IPS-15b (cell line): Measurements from ENCODE around the gene DENND1A.

ENCODE experiments used
- H3K27me3 ChIP-seq: one replicate; pipeline ENCODE4 v1.6.1; 2013; ENCODE audit warnings: low read length; ENCODE audit not compliant: control insufficient read depth, insufficient read depth
- H3K36me3 ChIP-seq: one replicate; pipeline ENCODE4 v1.6.1; 2013; ENCODE audit warnings: low read length; ENCODE audit not compliant: control insufficient read depth, insufficient read depth
- H3K4me1 ChIP-seq: one replicate; pipeline ENCODE4 v1.6.1; 2013; ENCODE audit warnings: mild to moderate bottlenecking, low read length; ENCODE audit not compliant: control insufficient read depth, insufficient read depth
- H3K4me3 ChIP-seq: one replicate; pipeline ENCODE4 v1.5.1; 2013; ENCODE audit warnings: low read depth, low read length
- H3K9ac ChIP-seq: one replicate; pipeline ENCODE4 v1.6.1; 2013; ENCODE audit warnings: low read depth, mild to moderate bottlenecking, low read length
- H3K9me3 ChIP-seq: one replicate; pipeline ENCODE4 v1.6.1; 2013; ENCODE audit warnings: mild to moderate bottlenecking, low read length; ENCODE audit not compliant: control insufficient read depth, insufficient read depth

DENND1A gene

GRCh38 chr9:123424552-123425225 is 505.2 kb downstream of the DENND1A start:
- Histone ChIP-seq H3K9ac (no peak overlapping the region), H3K9me3 (no peaks in the 10 kb centered on the region), H3K27me3 (no peaks in the 10 kb centered on the region), H3K4me3 (no peak overlapping the region), H3K4me1 (peaks cover 13% of the 10 kb centered on the region), H3K36me3 (no peaks in the 10 kb centered on the region)

DNA sequence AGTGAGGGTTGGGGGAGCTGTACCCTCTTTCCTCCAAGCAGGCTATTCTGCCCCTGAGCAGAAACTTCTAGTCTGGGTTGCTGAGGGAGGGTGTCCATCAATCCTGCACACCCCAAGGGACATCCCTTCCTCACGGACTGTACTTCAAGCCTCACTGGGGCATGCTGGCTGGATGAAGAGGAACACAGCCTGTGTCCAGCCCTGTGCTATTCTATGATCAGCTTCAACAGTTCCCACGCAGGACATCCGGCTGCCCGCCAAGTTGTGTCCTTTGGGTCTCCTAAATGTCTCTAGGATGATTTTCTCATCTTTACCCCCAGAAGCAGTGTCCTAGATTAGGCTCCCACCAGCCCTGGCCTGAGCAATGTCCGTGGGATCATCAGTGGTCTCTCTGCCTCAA is 505.8 kb downstream of the DENND1A start:
- H3K27me3 ChIP-seq, result no peaks in the 10 kb centered on the region
- H3K36me3 ChIP-seq, result no peaks in the 10 kb centered on the region
- H3K9me3 ChIP-seq, result no peaks in the 10 kb centered on the region
- H3K4me3 ChIP-seq, result no peak overlapping the region
- H3K9ac ChIP-seq, result no peak overlapping the region
- peaks cover 13% of the 10 kb centered on the region for H3K4me1 ChIP-seq

DNA sequence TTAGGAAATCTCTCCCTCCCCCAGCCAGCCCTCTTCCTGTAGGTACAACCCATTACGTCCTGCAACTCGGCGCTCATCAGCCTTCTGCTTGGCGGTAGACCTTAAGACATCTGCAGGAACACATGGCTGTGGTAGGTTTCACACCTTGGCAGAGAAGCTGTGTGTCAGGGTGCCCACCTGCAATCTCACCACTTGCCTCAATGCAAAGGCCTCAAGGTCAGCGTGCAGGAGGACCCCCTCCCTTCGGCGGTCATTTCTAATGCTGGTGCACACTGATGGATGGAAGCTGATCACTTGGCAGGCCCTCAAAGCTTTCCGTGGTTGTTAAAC is 506.6 kb downstream of the DENND1A start:
- H3K9ac ChIP-seq, result no peak overlapping the region
- no peaks in the 10 kb centered on the region for H3K27me3 ChIP-seq
- no peaks in the 10 kb centered on the region for H3K9me3 ChIP-seq
- H3K36me3 ChIP-seq, result no peaks in the 10 kb centered on the region
- H3K4me1 ChIP-seq, result peaks cover 13% of the 10 kb centered on the region
- no peak overlapping the region for H3K4me3 ChIP-seq

DNA sequence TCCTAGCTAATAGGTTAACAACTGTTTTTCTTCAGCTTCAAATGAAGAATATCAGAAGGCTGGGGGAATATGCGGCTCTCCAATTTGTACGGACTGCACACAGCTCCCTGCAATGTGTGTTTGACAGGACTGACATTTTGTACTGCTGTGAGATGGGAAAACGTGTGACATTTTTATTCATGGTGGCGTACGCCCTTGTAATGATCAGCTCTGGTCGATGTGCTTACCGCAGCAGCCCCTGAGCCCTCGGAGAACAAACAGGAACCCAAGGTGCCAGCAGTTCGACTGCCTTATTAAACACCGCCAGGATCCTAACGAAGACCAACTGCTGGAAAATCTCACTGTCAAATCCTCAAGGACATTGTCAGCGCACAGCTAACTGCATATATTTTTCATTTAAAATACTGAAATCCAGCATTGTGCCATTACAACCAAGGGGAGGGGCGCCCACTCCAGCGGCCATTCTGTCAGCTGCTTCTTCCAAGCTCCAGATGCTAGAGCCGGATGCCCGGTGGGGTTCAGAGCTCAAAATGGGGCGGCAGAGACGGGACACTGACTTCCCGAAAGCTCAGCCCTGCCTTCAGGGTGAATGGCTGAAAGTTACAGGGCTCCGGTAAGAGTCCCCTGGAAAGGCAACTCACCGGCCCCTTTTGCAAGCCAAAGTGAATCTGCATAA is 507.2 kb downstream of the DENND1A start:
- no peak overlapping the region for H3K9ac ChIP-seq
- H3K36me3 ChIP-seq, result no peaks in the 10 kb centered on the region
- no peaks in the 10 kb centered on the region for H3K27me3 ChIP-seq
- peaks cover 13% of the 10 kb centered on the region for H3K4me1 ChIP-seq
- no peak overlapping the region for H3K4me3 ChIP-seq
- no peaks in the 10 kb centered on the region for H3K9me3 ChIP-seq

- H3K9ac ChIP-seq, result no peak overlapping the region
- H3K4me1 ChIP-seq, result peaks cover 13% of the 10 kb centered on the region
- no peaks in the 10 kb centered on the region for H3K9me3 ChIP-seq
- H3K4me3 ChIP-seq, result no peak overlapping the region
- no peaks in the 10 kb centered on the region for H3K27me3 ChIP-seq
- H3K36me3 ChIP-seq, result no peaks in the 10 kb centered on the region
Measured at GRCh38 chr9:123421801-123422455, 508.0 kb downstream of the DENND1A start.

GRCh38 chr9:123421186-123421585 is 508.7 kb downstream of the DENND1A start:
- Histone ChIP-seq H3K4me3 (no peak overlapping the region), H3K4me1 (peaks cover 13% of the 10 kb centered on the region)

DNA sequence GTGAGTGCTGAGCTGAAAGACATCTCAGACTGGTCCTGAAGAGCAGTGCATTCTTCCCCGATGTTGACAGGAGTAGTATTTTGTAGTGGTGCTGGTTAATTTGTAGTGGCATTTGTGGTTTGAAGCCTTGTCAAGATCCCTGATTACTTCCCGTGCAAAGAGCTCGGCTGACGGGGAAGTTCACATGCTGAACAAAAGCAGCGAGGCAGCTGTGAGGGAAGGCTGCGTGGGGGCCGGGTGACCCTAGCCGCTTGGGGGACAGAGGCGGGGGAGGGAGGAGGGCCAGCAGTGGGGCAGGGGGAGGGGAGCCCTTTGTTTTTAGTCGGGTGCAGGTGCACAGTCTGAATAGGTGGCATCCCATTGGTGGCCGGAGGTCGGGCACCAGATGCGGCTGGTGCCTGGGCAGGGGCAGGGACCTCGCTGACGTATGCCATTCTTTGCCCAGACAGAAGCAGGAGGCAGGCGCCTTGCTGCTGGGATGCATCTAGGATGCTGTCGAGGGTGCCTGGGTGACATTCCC is 509.3 kb downstream of the DENND1A start:
- H3K27me3 ChIP-seq, result no peaks in the 10 kb centered on the region
- no peaks in the 10 kb centered on the region for H3K36me3 ChIP-seq
- no peak overlapping the region for H3K9ac ChIP-seq
- H3K4me1 ChIP-seq, result peaks cover 13% of the 10 kb centered on the region
- no peaks in the 10 kb centered on the region for H3K9me3 ChIP-seq
- no peak overlapping the region for H3K4me3 ChIP-seq

More at GRCh38 chr9:123421186-123421585, 508.7 kb downstream of the DENND1A start:
- Histone ChIP-seq H3K9ac (no peak overlapping the region), H3K9me3 (no peaks in the 10 kb centered on the region), H3K27me3 (no peaks in the 10 kb centered on the region), H3K36me3 (no peaks in the 10 kb centered on the region)

- Histone ChIP-seq H3K4me1 (peaks cover 15% of the 10 kb centered on the region), H3K27me3 (no peaks in the 10 kb centered on the region), H3K4me3 (no peak overlapping the region)
Measured at GRCh38 chr9:123419721-123420591, 510.0 kb downstream of the DENND1A start.

DNA sequence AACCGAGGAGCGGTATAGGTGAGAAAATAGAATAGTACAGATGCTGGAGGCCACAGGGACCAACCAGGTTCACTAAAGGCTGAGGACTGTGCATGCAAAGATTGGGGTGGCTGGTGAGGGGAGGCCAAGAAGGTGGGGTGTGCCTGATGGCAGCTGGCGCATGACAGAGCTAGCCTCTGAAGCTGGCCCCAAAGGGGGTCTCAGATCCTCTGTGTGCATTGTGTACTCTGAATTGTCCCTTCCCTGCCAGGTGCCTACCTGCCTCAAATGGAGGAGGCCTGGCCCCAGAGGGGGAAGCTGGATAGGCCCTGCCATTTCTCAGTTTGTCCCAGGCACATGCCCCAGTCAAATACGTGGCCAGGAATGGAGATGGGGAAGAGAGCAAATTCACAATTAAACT is 510.8 kb downstream of the DENND1A start:
- no peak overlapping the region for H3K4me3 ChIP-seq
- no peaks in the 10 kb centered on the region for H3K9me3 ChIP-seq
- no peaks in the 10 kb centered on the region for H3K27me3 ChIP-seq
- H3K4me1 ChIP-seq, result peaks cover 18% of the 10 kb centered on the region
- H3K9ac ChIP-seq, result no peak overlapping the region
- no peaks in the 10 kb centered on the region for H3K36me3 ChIP-seq

More at GRCh38 chr9:123419721-123420591, 510.0 kb downstream of the DENND1A start:
- no peak overlapping the region for H3K9ac ChIP-seq
- no peaks in the 10 kb centered on the region for H3K9me3 ChIP-seq
- no peaks in the 10 kb centered on the region for H3K36me3 ChIP-seq

- Histone ChIP-seq H3K36me3 (no peaks in the 10 kb centered on the region), H3K4me1 (peaks cover 16% of the 10 kb centered on the region), H3K9me3 (no peaks in the 10 kb centered on the region), H3K4me3 (no peak overlapping the region), H3K27me3 (no peaks in the 10 kb centered on the region), H3K9ac (no peak overlapping the region)
Measured at GRCh38 chr9:123418506-123418905, 511.4 kb downstream of the DENND1A start.

GRCh38 chr9:123418052-123418430 is 511.9 kb downstream of the DENND1A start:
- Histone ChIP-seq H3K4me1 (peaks cover 13% of the 10 kb centered on the region), H3K9me3 (no peaks in the 10 kb centered on the region), H3K36me3 (no peaks in the 10 kb centered on the region), H3K27me3 (no peaks in the 10 kb centered on the region), H3K9ac (no peak overlapping the region), H3K4me3 (no peak overlapping the region)
